KBM-7 (cell line): Measurements from ENCODE around the gene DIP2C.

Source experiments
- DNase-seq: peaks from one replicate; pipeline ENCODE4 v3.0.0-alpha.2; 2015
- in situ Hi-C: fragments of 300-500 bp; cut with MboI; formaldehyde crosslinking; loops from 2 replicates; pipeline ENCODE4 v1.14.3; 2020; ENCODE audit warnings: low sequenced_read_pairs, low pct_unique_long_range_greater_than_20kb, mixed read lengths

Gene DIP2C

DNA sequence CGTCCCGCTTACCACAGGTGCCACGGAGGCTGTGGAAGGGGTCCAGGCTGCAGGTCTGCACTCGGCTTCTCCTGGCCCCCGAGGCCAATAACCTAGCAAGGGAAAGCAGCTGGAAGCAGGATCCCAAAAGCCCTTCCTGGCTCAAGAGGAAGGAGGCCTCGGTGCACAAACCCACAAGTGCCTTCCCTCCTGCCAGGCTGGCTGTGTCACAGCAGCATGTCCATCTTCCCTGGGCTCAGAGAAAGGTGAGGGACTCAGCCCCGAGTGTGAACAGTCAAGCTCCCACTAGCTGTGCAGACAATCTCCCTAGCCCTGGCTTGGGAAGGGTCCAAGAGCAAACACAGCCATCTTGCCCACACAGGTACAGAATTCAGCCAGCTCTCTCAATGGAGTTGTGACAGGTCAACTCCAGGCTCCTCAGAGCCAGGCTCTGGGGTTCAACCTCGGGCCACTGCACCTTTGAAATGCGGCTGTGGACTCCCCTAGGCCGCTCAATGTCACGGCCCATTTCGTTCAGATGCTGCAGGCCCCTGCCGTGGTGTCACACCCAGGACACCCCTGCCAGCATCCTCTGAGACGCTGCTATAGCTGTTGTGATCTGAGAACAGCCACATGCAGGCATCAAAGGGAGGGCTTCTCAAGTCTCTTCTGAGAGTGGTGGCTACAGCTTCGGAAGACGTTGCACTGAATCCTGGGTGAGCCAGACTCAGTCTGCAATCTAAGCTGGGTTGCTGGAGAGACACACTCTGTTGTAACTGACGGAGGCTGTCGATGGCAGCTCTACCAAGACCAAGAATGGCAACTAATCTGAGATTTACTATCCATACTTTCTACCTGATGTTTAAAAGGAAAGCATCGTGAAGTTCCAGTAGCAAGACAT lies 137.9 kb downstream of the DIP2C start:
- in situ Hi-C loops, result no loop called here
- no peak for DNase-seq

DNA sequence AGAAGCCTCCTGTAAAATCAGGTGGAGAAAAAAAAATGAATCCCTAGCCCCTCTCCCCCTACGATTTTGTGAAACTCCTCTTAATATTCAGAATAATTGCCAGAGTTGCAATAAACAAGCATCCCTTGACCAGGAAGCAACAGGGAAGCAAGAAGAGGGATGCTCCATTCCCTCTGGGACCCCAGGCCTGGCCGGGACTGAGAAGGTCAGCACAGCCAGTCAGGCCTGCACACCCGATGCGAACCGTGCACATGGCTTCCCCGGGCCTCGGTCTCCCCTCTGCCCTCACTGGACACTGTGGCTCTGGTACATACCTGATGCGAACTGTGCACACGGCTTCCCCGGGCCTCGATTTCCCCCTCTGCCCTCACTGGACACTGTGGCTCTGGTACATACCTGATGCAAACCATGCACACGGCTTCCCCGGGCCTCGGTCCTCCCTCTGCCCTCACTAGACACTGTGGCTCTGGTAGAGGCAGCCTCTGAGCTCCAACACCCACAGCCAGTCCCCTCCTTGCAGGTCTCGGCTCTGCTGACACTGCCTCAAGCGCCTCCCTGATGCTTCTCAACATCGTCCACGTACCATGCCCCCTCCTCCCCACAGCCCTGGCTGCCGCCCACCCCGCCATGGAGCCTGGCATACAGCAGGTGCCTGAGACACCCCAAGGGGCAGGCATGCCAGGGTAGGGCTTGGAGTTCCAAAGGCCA lies 138.6 kb downstream of the DIP2C start:
- no peak for DNase-seq
- in situ Hi-C loops, result no loop called here

DNA sequence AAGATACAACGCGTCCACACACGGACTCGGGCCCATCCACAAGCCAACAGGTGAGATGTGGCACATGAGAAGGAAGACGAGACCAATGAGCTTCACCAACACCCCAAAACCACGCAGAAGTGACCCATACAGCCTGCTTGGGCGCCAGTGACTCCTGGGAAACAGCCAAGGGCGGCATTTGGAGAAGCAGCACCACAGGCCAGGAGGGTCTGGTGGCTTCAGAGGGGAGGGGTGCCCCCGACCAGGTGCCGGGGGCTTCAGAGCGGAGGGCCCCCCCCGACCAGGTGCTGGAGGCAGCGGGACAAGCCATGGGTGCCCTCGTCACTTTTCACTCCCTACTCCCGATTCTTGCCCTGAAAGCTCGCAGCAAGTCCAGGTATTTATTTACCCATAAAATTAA lies 140.1 kb downstream of the DIP2C start:
- no peak for DNase-seq

DNA sequence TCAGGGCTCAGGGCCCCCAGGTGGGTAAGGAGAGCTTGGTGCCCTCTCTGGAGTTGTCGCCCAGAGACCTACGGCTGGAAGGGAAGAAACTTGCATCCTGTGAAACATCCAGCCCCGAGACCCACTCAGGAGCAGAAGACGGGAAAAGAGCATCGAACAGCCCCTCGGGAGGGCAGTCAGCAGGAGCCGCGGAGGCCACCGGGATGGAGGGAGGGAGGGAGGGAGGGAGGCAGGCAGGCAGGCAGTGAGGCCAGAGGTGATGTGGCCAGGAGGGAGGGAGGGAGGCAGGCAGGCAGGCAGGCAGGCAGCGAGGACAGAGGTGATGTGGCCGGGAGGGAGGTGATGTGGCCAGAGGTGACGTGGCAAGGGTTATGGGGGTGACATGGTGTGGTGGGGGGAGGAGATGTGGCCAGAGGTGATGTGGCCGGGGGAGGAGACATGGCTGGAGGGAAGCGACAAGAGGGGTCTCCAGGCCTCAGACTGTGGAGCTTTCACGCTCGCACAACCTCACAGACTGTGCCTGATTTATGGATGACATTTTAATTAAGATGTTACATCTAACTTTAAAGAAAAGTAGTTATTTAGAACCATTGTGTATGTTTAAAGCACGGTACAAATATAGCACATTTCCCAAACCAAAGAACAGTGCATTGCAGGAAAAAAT lies 141.1 kb downstream of the DIP2C start:
- in situ Hi-C loops, result no loop called here
- DNase-seq, result no peak

More for the DNA sequence above, 140.1 kb downstream of the DIP2C start:
- in situ Hi-C loops, result no loop called here

DNA sequence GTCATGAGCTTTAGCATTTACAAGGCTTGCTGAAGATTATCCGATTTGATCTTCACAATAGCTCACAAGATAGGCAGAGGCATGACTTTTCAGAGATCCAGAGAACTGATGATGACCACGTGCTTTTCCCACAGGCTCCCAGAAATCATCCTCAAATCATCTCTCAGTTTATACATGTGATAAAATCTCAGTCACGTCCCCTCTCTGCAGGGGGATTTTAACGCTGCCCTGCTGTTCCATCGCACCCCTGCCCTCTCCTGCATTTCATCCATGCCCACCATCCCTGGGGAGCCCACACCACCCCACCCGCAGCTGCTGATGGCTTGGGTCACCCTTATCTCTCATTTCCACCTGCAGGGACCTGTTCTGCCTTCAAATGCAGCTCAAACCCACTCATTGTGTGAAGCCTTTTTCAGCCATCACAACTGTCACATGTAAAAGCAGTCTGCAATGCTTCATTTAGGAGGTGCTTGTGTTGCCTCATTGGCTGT lies 141.8 kb downstream of the DIP2C start:
- in situ Hi-C loops, result no loop called here
- no peak for DNase-seq

DNA sequence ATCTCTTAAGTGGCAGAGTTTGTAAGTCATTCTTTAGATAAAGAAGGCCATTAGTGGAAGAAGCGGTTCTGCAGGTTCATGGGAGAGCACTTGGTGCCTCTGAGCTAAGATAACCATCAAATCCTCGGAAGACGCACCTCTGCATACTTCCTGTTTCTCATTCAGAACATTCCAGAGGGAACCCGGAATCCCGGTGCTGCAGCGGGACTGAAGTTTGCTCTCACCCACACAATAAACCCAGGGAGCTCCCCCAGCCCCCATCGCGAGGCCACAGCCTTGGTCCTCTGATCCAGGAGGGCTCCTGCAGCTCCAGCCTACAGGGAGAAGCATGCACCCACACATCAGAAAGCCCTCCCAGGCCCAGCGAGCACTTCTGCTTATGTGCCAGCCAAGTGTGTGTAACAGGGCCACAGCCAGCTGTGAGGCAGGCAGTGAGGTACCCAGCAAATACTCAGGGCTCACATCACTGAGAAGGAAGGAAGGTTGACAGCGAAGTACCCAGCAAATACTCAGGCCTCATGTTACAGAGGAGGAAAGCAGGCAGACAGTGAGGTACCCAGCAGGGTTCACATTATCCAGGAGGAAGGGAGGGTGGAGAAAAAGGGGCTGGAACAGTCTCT lies 142.4 kb downstream of the DIP2C start:
- DNase-seq, result peak; percentile 5
- in situ Hi-C loops, result no loop called here

DNA sequence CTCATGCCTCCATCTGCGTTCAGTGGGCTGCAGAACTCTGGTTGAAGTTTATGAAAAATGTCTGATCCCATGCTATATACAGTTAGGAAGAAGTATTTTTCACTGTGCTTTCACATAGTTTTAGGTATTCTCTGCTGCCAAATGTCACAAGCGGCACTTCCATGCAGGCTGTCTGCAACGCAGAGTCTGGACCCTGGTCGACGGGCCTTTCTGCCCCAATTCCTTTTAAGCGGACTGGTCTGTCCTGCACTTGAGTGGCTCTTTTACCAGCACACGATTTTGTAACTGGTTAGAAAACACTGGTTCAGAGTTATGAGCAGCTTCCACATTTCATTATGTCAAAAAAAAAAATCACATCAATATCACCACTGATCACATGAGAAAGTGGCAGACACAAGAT lies 143.0 kb downstream of the DIP2C start:
- no peak for DNase-seq
- in situ Hi-C loops, result no loop called here

DNA sequence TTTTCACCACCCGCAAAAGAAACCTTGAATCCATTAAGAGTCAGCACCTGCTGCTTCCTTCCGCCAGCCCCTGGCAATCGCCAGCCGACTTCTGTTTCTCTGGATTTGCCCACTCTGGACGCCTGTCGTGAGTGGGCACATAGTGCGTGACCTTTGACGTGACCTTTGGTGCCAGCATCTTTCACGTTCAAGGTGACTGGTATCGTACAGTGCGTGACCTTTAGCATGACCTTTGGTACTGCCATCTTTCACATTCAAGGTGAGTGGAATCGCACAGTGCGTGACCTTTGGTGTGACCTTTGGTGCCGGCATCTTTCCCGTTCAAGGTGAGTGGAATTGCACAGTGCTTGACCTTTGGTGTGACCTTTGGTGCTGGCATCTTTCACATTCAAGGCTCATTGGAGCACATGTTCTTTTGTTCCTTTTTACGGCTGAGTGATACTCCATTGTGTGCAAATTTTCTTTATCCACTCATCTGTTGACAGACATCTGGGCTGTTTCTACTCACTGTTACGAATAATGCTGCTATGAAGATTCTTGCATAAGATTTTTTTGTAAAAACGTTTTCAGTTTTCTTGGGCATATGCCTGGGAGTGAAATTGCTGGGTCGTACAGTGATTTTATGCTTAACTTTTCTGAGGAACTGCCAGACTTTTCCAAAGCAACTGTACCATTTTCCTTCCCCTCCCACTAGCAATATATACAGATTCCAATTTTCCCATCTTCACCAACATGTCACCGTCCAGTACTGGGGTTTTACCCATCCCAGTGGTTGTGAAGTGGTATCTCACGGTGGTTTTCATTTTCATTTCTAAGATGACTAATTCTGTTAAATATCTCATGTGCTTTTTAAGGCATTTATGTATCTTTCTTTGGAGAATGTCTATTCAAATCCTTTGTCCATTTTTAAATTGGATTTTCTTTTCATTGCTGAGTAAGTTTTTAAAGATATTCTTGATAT lies 145.3 kb downstream of the DIP2C start:
- DNase-seq, result no peak
- in situ Hi-C loops, result no loop called here

DNA sequence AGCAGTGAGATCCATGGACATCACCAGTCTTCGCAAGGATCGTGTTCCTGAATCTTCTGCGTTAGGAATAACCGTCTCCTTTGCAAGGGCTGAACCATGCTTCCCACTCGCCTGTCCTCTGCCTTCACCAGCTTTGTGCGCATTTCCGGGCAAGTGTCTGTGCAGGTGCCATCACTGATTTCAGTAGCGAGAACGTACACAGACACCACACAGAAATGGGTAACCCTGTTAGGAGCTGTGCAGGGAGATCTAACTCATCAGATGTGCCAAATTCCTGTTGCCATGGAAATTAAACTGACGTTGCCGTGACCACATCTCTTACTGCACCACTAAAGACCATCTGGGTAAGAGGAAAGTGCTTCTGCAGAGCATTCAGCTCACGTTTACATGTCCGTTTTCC lies 146.3 kb downstream of the DIP2C start:
- in situ Hi-C loops, result no loop called here
- DNase-seq, result no peak

DNA sequence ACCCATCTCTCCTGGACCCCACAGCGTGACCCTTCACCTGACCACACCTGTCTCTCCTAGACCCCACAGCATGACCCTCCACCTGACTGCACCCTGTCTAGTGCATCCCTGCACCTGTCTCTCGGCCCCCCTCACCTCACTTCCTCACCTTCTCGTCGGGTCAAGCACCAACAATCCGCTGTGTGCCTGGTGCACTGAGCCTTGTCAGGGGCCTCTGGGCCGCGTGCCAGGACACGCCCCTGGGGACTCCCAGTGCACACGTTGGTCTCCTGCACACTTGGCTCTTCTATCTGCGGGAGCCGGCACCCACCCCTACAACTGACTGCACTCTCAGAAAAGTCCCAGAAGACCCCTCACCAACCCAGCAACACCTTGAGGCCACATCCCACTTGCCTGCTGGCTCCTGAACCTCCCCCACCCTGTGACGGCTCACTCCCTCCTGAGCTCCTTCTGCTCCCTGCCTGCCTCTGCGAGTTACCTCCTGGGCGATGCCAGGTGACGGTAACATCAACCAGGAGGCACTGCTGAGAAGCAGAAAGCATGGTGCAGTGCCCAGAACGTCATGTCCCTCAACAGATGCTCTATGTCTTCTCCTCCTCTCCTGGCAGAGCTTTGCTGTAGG lies 147.6 kb downstream of the DIP2C start:
- no peak for DNase-seq
- in situ Hi-C loops, result no loop called here

DNA sequence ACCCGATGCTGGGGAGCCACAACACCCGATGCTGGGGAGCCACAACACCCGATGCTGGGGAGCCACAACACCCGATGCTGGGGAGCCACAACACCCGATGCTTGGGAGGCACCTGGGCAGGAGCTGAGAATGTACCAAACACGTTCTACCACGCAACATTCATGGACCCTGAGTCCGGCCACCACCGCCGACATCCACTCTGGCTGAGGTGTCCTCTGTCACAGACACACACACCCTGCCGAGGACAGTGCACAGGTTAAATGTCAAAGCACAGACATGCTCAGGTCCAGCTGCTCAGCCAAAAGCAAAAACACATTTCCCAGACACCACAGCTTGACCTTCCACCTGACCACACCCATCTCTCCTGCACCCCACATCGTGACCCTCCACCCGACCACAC lies 148.4 kb downstream of the DIP2C start:
- no peak for DNase-seq
- in situ Hi-C loops, result no loop called here

DNA sequence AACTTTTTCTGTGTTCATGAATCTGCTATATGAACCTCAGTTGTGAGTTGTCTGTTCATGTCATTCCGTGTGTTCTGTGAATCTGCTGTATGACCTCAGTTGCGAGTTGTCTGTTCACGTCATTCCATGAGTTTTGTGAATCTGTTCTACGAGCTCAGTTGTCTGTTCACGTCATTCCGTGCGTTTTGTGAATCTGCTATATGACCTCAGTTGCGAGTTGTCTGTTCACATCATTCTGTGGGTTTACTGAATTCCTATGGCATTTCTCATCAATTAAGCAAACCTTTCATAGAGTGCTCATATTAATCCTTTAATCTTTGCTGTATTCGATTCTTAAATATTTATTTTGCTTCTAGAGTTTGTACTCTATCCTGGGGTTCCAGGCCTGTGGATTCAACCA lies 150.6 kb downstream of the DIP2C start:
- DNase-seq, result no peak
- in situ Hi-C loops, result no loop called here

DNA sequence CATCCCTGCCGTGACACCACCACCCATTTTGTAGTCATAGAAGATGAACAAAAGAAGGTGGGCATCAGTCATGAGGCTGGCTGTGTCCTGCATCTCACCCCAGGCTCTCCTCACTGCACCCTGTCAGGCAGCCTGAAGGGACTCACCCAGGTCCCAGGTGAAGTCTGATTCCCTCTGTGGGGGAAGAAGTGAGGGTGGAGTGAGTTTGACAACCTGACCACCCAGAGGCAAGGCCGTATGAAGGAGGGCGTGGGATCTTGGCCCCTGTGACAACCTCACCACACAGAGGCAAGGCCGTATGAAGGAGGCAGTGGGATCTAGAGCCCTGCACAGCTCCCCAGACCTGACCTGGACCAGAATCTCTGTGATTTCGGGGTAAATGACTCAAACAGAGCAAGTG lies 152.5 kb downstream of the DIP2C start:
- no peak for DNase-seq
- in situ Hi-C loops, result no loop called here

DNA sequence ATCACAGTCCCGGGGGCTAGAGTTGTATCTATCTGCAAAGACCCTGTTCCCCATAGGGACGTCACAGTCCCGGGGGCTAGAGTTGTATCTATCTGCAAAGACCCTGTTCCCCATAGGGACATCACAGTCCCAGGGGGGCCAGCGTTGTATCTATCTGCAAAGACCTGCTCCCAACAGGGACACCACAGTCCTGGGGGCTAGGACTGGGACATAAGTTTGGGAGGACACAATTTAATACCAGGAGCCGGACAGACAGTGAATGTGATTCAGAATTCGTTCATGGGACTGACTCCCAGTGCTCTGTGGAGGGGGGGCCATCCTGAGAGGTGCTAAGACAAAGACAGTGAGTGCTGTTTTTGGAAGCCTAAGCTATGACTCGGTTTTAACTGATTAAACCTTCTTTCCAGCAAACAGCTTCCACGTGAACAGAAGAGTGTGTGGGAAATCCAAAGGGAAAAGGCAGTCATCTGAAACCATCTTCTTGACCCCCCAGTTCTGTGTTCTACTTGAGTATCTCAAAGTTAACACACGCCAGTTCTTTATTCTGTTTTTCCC lies 153.0 kb downstream of the DIP2C start:
- DNase-seq, result no peak
- in situ Hi-C loops, result no loop called here

DNA sequence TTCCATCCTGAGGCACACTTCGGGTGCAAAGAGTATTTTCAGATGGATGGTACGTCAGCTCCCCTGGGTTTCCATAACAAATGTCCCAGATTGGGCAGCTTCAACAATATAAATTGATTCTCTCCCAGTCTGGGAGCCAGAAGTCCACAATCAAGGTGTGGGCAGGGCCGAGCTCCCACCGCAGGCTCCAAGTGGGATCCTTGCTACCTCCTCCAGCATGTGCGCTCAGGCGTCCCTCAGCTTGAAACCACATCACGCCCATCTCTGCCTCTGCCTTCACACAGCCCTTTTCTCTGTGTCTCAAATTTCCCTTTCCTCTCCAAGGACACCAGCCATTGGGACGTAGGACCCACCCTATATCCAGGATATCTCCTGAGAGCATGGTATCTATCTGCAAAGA lies 153.5 kb downstream of the DIP2C start:
- in situ Hi-C loops, result no loop called here
- no peak for DNase-seq

DNA sequence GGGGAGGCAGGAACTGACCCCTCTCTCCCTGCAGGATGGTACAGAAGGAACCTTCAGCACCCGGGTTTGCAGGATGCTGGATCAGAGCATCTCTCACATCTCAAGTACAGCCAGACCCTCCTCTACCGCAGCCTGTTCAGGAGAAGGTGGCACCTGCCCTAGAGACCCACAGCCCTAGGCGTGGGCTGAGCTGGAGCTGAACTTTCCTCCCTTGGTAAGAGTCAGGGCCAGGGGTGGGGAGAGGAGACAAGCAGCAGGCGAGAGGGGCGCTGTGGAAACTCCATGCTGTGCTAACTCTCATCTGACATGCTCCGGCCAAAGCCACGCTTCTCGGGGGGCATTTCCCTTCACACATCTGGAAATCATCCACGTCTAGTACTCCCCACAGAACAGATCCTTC lies 154.4 kb downstream of the DIP2C start:
- in situ Hi-C loops, result no loop called here
- DNase-seq, result no peak

DNA sequence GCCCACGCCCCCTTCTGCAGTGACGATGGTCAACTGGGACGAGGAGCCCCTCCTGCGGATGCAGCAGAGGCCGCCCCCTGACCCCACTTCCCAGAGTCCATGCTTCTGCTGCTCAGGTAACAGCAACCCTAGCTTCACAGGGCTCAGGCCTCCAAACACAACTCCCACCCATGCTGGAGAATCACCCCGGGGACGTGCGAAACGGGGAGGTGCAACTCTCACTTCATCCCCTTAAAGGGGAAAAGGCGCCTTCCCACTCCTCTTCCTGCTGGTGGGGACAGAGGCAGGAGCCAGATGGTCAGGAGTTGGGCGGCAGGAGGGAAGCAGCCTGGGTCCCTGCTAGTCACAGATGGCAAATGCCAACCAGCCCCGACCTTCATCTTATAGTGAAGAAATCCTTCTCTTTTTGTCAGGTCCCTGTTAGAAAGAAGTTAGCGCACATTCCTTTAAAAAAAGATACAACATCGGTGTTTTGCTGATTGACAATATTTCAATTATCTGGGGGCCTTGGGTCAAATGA lies 155.4 kb downstream of the DIP2C start:
- in situ Hi-C loops, result no loop called here
- DNase-seq, result no peak

DNA sequence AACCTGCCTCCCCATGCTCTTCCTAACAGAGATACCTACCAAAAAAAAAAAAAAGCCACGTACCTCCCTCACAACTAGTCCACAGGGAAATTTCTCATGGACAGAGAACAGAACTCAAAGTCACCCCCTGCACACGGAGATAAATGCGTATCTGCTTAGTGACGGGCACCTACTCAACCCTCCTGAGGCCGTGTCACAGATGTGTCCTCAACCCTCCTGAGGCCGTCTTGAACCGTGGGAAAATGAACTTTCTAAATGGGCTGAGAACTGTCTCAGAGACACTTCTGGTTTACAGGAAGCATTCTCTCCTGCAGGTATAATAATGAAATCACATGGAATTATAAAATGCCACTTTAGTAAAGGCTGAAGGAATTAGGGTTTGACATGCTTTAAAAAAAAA lies 155.9 kb downstream of the DIP2C start:
- in situ Hi-C loops, result no loop called here

More for the DNA sequence above, 155.9 kb downstream of the DIP2C start:
- DNase-seq, result no peak
